Endothelial cell of umbilical vein (primary cell): ENCODE measurements around the gene AACS.

Source experiments
- EZH2 ChIP-seq: IDR thresholded peaks from 2 replicates; pipeline ENCODE4 v1.6.1; 2012; ENCODE audit warnings: borderline replicate concordance, low read depth, mild to moderate bottlenecking, moderate library complexity, low read length, inconsistent platforms; ENCODE audit not compliant: severe bottlenecking
- POLR2A ChIP-seq: IDR thresholded peaks from 2 replicates; pipeline ENCODE4 v1.6.1; 2012; ENCODE audit warnings: low read depth, mild to moderate bottlenecking, control low read depth, low read length
- POLR2AphosphoS5 ChIP-seq: IDR thresholded peaks from 2 replicates; pipeline ENCODE4 v1.6.1; 2012; ENCODE audit warnings: low read depth, mild to moderate bottlenecking, control low read depth, low read length, moderate library complexity; ENCODE audit not compliant: insufficient read depth
- TF ChIP-seq, protein P1 (sequence below), 2 donors: IDR thresholded peaks; 1 replicate in 1 of 2; 2 replicates in 1 of 2; pipeline ENCODE4 v1.5.1; 2011; ENCODE audit warnings: low read length in 2 of 2, mild to moderate bottlenecking in 2 of 2, moderate library complexity in 2 of 2, control low read depth in 1 of 2, inconsistent platforms in 1 of 2, low read depth in 1 of 2; ENCODE audit not compliant: insufficient read depth in 1 of 2; ENCODE audit errors: extremely low read depth in 1 of 2

DNA sequence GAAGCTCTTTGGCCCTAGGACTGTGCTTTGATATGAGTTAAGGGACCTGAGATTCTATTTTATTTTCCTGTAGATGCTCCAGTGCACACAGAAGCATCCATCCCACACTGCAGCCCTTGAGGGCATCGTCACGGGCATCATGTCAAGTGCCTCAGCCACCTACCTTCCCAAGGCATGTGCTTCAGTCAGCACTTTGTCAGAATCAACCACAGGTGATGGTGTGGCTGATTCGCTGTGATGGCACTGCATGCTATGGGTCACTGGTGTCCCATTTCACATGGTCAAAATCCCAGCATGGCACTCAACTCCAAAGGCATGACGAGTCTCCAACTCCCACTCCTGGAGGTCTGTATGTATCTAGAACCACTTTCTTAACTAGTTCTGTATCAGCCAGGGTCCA is 100.8 kb downstream of the AACS start:
- TF ChIP-seq, protein P1, sequence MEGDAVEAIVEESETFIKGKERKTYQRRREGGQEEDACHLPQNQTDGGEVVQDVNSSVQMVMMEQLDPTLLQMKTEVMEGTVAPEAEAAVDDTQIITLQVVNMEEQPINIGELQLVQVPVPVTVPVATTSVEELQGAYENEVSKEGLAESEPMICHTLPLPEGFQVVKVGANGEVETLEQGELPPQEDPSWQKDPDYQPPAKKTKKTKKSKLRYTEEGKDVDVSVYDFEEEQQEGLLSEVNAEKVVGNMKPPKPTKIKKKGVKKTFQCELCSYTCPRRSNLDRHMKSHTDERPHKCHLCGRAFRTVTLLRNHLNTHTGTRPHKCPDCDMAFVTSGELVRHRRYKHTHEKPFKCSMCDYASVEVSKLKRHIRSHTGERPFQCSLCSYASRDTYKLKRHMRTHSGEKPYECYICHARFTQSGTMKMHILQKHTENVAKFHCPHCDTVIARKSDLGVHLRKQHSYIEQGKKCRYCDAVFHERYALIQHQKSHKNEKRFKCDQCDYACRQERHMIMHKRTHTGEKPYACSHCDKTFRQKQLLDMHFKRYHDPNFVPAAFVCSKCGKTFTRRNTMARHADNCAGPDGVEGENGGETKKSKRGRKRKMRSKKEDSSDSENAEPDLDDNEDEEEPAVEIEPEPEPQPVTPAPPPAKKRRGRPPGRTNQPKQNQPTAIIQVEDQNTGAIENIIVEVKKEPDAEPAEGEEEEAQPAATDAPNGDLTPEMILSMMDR (IDR thresholded peaks at IDR 0.05; ENCODE audit: extremely low read depth in 1 of 2, insufficient read depth in 1 of 2, low read depth in 1 of 2, low read length in 2 of 2): no peak
- TF ChIP-seq POLR2A (no peak), POLR2AphosphoS5 (no peak), EZH2 (no peak)
